HEK293T (cell line): Measurements from ENCODE around the gene NEIL1.

Source experiments
- CTCF ChIA-PET: fragments of 350-600 bp; formaldehyde crosslinking; extraction: SDS; loops from one replicate; lab custom pipeline; 2021; ENCODE audit warnings: antibody characterized with exemption, inconsistent platforms; lab: Yijun Ruan, JAX
- POLR2A ChIA-PET: fragments of 350-600 bp; formaldehyde crosslinking; extraction: SDS; loops from one replicate; lab custom pipeline; 2020; ENCODE audit warnings: antibody characterized with exemption, inconsistent platforms; lab: Yijun Ruan, JAX
- DNase-seq: peaks from one replicate; pipeline ENCODE4 v3.0.0; 2012; ENCODE audit warnings: mixed read lengths; ENCODE audit errors: extremely low spot score
- ARNT ChIP-seq: fragments of 450-650 bp; IDR thresholded peaks from 2 replicates; pipeline ENCODE4 v1.6.1; 2017; ENCODE audit warnings: mild to moderate bottlenecking
- BHLHE40 ChIP-seq: fragments of 450-650 bp; IDR thresholded peaks from 2 replicates; pipeline ENCODE4 v1.6.1; 2016; ENCODE audit warnings: mild to moderate bottlenecking, moderate library complexity, borderline replicate concordance
- CTBP1 ChIP-seq: fragments of 450-650 bp; IDR thresholded peaks from 2 replicates; pipeline ENCODE4 v1.6.1; 2016; ENCODE audit warnings: borderline replicate concordance
- ELF4 ChIP-seq: fragments of 450-650 bp; IDR thresholded peaks from 2 replicates; pipeline ENCODE4 v1.6.1; 2017; ENCODE audit warnings: antibody characterized with exemption
- FOXA1 ChIP-seq: fragments of 450-650 bp; IDR thresholded peaks from 2 replicates; pipeline ENCODE4 v1.6.1; 2016; ENCODE audit warnings: mild to moderate bottlenecking
- FOXK2 ChIP-seq: fragments of 450-650 bp; IDR thresholded peaks from 2 replicates; pipeline ENCODE4 v1.6.1; 2016; ENCODE audit warnings: mild to moderate bottlenecking
- FOXM1 ChIP-seq: fragments of 450-650 bp; IDR thresholded peaks from 2 replicates; pipeline ENCODE4 v1.6.1; 2017; ENCODE audit warnings: mild to moderate bottlenecking, borderline replicate concordance
- HDGF ChIP-seq: fragments of 450-650 bp; IDR thresholded peaks from 2 replicates; pipeline ENCODE4 v1.6.1; 2017; ENCODE audit warnings: antibody characterized with exemption, borderline replicate concordance
- L3MBTL2 ChIP-seq: fragments of 450-650 bp; conservative IDR thresholded peaks from 2 replicates; pipeline ENCODE4 v1.6.1; 2016; ENCODE audit warnings: mild to moderate bottlenecking
- LEF1 ChIP-seq: fragments of 450-650 bp; IDR thresholded peaks from 2 replicates; pipeline ENCODE4 v1.6.1; 2017; ENCODE audit warnings: mild to moderate bottlenecking, borderline replicate concordance
- NFRKB ChIP-seq: fragments of 450-650 bp; IDR thresholded peaks from 2 replicates; pipeline ENCODE4 v1.6.1; 2016; ENCODE audit warnings: mild to moderate bottlenecking, moderate library complexity
- SP1 ChIP-seq: fragments of 450-650 bp; IDR thresholded peaks from 2 replicates; pipeline ENCODE4 v1.6.1; 2017
- SUZ12 ChIP-seq: fragments of 450-650 bp; IDR thresholded peaks from 2 replicates; pipeline ENCODE4 v1.6.1; 2016; ENCODE audit warnings: mild to moderate bottlenecking
- TARDBP ChIP-seq: fragments of 450-650 bp; IDR thresholded peaks from 2 replicates; pipeline ENCODE4 v1.6.1; 2016
- ZNF384 ChIP-seq: fragments of 450-650 bp; IDR thresholded peaks from 2 replicates; pipeline ENCODE4 v1.6.1; 2016
- TF ChIP-seq, protein P1 (sequence below): fragments of 450-650 bp; IDR thresholded peaks from 2 replicates; pipeline ENCODE4 v1.6.1; 2016

NEIL1 gene

DNA sequence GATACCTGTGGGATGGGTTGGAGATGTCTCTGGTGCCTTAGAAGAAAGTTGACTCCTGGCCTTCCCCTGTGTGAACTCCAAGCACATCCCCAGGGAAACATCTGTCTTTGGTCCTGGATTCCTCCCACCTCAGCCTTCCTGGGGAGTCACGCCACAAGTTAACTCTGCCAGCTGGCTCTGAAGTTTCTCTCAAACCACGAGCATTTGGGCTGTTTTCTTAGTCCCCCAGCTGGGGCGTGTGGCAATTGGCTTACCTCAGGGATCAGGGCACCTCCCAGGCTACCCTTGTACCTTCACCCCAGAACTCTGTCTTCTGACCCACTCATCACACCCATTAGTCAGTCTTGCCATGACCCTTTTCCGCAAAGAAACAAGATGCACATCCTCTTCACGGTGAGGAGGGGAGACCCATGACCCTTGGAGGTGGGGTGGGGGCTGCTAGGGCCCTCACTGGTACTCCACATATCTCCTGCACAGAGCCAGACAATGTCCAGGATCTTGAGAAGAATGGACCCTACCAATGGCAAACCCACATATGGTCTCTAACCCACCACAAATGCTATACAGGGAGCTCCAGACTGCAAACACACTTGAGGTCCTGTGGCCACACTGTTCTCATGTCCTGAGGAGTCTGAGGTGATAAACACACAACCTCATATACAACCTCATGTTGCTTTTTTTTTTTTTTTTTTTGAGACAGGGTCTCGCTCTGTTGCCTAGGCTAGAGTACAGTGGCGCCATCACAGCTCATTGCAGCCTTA is 3.9 kb downstream of the NEIL1 start:
- ChIA-PET CTCF (no interaction called here), POLR2A (interaction anchor here (0.7 to 4.8 kb wide), 4 partner anchors 10 to 101 kb away, joined by 3 to 36 read pairs (median 6); partner anchors contain the start of genes MAN2C1 and SIN3A)
- no peak for TF ChIP-seq FOXM1
- no peak for DNase-seq

DNA sequence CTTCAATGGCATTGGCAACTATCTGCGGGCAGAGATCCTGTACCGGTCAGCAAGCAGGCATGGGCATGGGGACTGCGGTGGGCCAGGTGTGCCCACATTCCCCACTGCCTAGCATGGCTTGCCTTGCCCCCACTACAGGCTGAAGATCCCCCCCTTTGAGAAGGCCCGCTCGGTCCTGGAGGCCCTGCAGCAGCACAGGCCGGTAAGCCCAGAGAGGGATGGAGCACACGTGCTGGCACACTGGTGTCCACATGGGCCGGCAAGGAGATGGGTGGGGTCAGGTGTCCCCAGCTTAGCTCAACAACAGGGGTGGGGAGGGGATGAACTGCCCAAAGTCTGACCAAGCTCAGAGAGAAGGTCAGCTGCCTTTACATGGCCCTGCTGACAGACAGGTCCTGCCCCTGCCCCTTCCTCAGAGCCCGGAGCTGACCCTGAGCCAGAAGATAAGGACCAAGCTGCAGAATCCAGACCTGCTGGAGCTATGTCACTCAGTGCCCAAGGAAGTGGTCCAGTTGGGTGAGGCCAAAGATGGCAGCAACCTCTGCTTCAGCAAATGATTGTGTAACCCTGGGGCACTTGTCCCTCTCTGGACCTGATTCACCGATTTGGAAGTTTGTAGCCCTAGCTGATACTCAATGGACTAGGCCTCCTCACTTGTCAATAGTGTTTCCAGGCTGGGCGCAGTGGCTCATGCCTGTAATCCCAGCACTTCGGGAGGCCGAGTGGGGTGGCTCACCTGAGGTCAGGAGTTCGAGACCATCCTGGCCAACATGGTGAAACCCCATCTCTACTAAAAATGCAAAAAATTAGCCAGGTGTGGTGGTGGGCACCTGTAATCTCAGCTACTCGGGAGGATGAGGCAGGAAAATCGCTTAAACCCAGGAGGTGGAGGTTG is 5.6 kb downstream of the NEIL1 start:
- CTCF ChIA-PET = no interaction called here
- POLR2A ChIA-PET = interaction anchor here (1.2 to 6.0 kb wide), 4 partner anchors 8 to 329 kb away, joined by 3 to 58 read pairs (median 4); partner anchors contain the start of genes MAN2C1 and PPCDC
- no peak for DNase-seq
- TF ChIP-seq ELF4 = no peak
- no peak for TF ChIP-seq ARNT
- no peak for TF ChIP-seq LEF1
- no peak for TF ChIP-seq CTBP1
- TF ChIP-seq SP1 = no peak
- TF ChIP-seq L3MBTL2 = no peak
- TF ChIP-seq FOXK2 = no peak
- TF ChIP-seq FOXA1 = no peak
- no peak for TF ChIP-seq ZNF384
- no peak for TF ChIP-seq NFRKB
- TF ChIP-seq FOXM1 = no peak
- TF ChIP-seq, protein P1, sequence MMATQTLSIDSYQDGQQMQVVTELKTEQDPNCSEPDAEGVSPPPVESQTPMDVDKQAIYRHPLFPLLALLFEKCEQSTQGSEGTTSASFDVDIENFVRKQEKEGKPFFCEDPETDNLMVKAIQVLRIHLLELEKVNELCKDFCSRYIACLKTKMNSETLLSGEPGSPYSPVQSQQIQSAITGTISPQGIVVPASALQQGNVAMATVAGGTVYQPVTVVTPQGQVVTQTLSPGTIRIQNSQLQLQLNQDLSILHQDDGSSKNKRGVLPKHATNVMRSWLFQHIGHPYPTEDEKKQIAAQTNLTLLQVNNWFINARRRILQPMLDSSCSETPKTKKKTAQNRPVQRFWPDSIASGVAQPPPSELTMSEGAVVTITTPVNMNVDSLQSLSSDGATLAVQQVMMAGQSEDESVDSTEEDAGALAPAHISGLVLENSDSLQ = no peak
- no peak for TF ChIP-seq HDGF
- no peak for TF ChIP-seq BHLHE40
- no peak for TF ChIP-seq SUZ12
- no peak for TF ChIP-seq TARDBP

DNA sequence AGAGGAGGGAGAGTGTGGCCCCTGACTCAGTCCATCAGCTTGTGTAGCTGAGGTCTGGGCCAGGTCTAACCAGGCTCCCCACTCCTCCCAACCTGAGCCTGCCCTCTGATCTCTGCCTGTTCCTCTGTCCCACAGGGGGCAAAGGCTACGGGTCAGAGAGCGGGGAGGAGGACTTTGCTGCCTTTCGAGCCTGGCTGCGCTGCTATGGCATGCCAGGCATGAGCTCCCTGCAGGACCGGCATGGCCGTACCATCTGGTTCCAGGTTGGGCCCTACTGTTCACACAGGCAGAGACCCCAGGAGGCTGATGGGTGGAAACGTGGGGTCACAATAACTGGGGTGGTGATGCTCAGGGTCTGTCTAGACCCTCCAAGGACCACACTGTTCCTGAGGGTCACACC is 6.8 kb downstream of the NEIL1 start:
- TF ChIP-seq FOXM1 (no peak), ZNF384 (no peak), HDGF (no peak), BHLHE40 (no peak), FOXA1 (no peak), ELF4 (no peak), TARDBP (no peak), L3MBTL2 (no peak)
- CTCF ChIA-PET = no interaction called here
- POLR2A ChIA-PET = interaction anchor here (0.6 to 6.0 kb wide), 4 partner anchors 15 to 330 kb away, joined by 3 to 58 read pairs (median 4); partner anchors contain the start of genes MAN2C1 and PPCDC
- no peak for DNase-seq

DNA sequence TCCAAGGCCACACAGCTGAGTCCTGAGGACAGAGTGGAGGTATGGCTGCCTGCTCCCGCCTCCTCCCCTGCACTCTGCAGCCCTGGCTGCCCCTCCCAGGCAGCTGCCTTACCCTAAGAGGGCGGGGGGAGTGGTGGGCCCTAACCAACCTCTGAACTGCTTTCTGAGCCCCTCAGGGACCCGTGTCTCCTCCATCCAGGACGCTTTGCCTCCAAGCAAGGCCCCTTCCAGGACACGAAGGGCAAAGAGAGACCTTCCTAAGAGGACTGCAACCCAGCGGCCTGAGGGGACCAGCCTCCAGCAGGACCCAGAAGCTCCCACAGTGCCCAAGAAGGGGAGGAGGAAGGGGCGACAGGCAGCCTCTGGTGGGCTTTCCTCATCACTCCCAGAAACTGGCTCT is 7.6 kb downstream of the NEIL1 start:
- CTCF ChIA-PET = interaction anchor here (0.6 to 1.3 kb wide), 2 partner anchors 13 to 287 kb away, joined by 3 read pairs; no protein-coding TSS in a partner anchor
- POLR2A ChIA-PET = interaction anchor here (1.4 to 6.0 kb wide), 3 partner anchors 11 to 99 kb away, joined by 4 to 58 read pairs (median 5); partner anchors contain the start of gene MAN2C1
- DNase-seq = no peak
- TF ChIP-seq NFRKB (no peak), FOXK2 (no peak), FOXA1 (no peak), HDGF (no peak), CTBP1 (no peak), L3MBTL2 (no peak), SUZ12 (no peak), FOXM1 (no peak), ARNT (no peak), LEF1 (no peak), BHLHE40 (no peak), TARDBP (no peak), SP1 (no peak)
- TF ChIP-seq, protein P1 = no peak

DNA sequence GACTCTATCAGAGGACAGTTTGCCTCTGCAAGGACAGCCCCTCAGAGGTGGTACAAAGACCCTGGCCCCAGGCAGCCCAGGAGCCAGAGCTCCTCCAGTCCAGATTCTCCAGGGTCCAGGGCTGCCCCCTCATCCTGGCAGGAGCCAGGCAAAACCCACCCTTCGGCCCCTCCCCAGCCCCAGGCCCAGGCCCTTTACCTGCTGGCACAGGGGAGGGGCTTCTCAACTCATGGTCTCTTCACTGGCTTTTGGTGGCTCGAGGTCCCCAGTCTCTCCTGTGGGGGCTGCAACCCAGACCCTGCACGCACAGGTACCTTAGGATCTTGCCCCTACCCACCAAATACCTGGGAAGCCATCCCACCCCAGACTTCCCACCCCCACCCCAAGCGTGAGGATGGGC is 8.5 kb downstream of the NEIL1 start:
- TF ChIP-seq CTBP1 (no peak), LEF1 (no peak), NFRKB (no peak), ARNT (no peak), ZNF384 (no peak), ELF4 (no peak), SUZ12 (no peak), TARDBP (no peak), FOXK2 (no peak), FOXM1 (no peak), BHLHE40 (no peak), SP1 (no peak), HDGF (no peak), FOXA1 (no peak), L3MBTL2 (no peak)
- TF ChIP-seq, protein P1 = no peak
- CTCF ChIA-PET = interaction anchor here (1.3 kb wide), 1 partner anchor 12 kb away, joined by 3 read pairs; no protein-coding TSS in a partner anchor
- POLR2A ChIA-PET = interaction anchor here (1.5 to 6.0 kb wide), 2 partner anchors 11 to 13 kb away, joined by 5 to 58 read pairs; partner anchors contain the start of gene MAN2C1
- DNase-seq = no peak
